Neuron (in vitro differentiated cells): ENCODE measurements around the gene DEPDC7.
"Not testable (repeated sequence)": the region's sequence is repeated elsewhere in the genome, so short reads cannot be mapped to it uniquely, and the experiment has no call there.

Experiments used
- H2AFZ ChIP-seq: one replicate; pipeline ENCODE4 v1.6.1; 2013; ENCODE audit warnings: low read depth, mild to moderate bottlenecking, inconsistent platforms, low read length, moderate library complexity
- H3K27me3 ChIP-seq: one replicate; pipeline ENCODE4 v1.6.1; 2013; ENCODE audit warnings: low read length; ENCODE audit not compliant: insufficient read depth
- H3K36me3 ChIP-seq: one replicate; pipeline ENCODE4 v1.6.1; 2013; ENCODE audit warnings: low read length; ENCODE audit not compliant: insufficient read depth
- H3K4me1 ChIP-seq: one replicate; pipeline ENCODE4 v1.6.1; 2013; ENCODE audit warnings: low read length; ENCODE audit not compliant: insufficient read depth
- H3K4me3 ChIP-seq: 2 replicates; pipeline ENCODE4 v1.5.1; 2013; ENCODE audit warnings: mild to moderate bottlenecking, low read length, moderate library complexity
- H3K9me3 ChIP-seq: one replicate; pipeline ENCODE4 v1.6.1; 2013; ENCODE audit warnings: low read length

DEPDC7 gene

DNA sequence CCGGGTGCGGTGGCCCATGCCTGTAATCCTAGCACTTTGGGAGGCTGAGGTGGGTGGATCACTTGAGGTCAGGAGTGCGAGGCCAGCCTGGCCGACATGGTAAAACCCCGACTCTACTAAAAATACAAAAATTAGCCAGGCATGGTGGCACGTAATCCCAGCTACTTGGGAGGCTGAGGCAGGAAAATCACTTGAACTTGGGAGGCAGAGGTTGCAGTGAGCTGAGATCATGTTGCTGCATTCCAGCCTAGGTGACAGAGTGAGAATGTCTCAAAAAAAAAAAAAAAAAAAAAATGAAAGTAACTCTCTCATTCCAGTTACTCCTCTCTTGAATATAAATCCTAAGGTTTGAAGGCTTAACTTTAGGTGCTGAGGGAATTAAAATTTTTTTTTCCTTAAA lies 13.5 kb downstream of the DEPDC7 start:
- not testable (repeated sequence) for H3K4me3 ChIP-seq, H3K36me3 ChIP-seq, H3K27me3 ChIP-seq, H3K4me1 ChIP-seq, H3K9me3 ChIP-seq, H2AFZ ChIP-seq

DNA sequence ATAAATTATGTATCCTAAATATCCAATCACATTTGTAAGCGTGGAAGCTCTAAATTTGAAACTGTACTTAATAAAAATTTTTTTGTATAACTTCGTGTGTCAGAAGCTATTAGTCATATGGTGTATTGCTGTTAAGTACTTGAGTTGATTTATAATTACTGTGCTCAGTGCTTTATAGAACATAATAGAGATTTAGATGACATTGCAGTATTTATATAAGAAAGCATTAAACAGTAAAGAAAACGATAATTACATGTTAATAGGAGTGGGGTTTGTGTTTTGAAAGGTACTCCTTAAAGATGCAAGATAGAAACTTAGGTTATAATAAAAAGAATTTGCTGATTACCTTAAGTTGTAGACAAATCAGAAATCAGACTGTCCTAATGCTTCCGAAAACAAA lies 17.8 kb downstream of the DEPDC7 start:
- Histone ChIP-seq H3K9me3 (no peaks in the 10 kb centered on the region), H3K36me3 (no peaks in the 10 kb centered on the region), H3K4me1 (no peaks in the 10 kb centered on the region), H3K27me3 (no peaks in the 10 kb centered on the region), H3K4me3 (no peak overlapping the region), H2AFZ (no peak overlapping the region)

- no peaks in the 10 kb centered on the region for H3K27me3 ChIP-seq
- H2AFZ ChIP-seq = no peak overlapping the region
- H3K36me3 ChIP-seq = no peaks in the 10 kb centered on the region
- H3K9me3 ChIP-seq = no peaks in the 10 kb centered on the region
- no peaks in the 10 kb centered on the region for H3K4me1 ChIP-seq
- H3K4me3 ChIP-seq = no peak overlapping the region
Observed at GRCh38 chr11:33035011-33035410, 19.3 kb downstream of the DEPDC7 start.

DNA sequence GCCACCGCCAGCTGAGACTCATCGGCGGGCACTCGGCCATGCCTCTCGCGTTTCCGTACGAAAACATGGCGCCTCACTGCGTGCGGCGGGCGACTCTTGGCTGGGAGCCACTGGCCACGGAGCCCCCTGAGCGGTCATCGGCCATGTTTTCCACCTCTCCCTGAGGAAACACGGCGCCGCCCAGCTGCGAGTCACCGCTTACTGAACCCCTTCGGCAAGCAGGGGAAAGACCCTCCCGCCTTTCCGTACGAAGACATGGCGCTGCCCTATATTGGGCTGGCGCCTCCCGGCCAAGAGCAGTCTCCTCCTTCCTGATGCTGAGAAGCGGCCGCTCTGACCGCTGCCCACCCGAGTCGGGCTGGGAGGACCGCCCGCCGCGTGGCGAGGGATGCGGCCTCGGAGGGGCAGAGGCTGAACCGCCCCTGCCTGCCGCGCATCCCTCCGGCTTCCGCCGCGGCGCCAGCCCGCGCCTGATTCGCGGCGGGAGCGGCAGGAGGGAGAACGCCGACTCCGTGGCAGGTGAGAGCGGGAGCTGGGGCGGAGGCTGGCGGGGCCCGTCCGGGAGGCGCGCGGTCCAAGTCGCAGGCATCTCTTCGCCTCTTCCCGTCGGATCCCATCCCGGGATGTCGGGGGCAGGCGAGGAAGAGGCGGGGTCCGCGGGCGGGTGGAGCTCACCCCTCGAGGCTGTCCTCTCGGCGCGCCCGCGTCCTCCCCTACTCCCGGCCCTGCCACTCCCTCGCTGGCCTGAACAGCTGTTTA lies 23.8 kb downstream of the DEPDC7 start, which contains the start of gene TCP11L1:
TCP11L1 (plus strand) TSS at position 299 of the 759 bp plus-strand sequence. CDS start 4,202 bp downstream, outside the sequence.
- peaks cover 10% of the 10 kb centered on the region for H3K4me1 ChIP-seq
- H3K27me3 ChIP-seq = no peaks in the 10 kb centered on the region
- peak within 1 kb of the TSS; percentile 93 for H2AFZ ChIP-seq
- no peaks in the 10 kb centered on the region for H3K9me3 ChIP-seq
- H3K36me3 ChIP-seq = peaks cover 11% of the 10 kb centered on the region
- H3K4me3 ChIP-seq = peak within 1 kb of the TSS; percentile 88

DNA sequence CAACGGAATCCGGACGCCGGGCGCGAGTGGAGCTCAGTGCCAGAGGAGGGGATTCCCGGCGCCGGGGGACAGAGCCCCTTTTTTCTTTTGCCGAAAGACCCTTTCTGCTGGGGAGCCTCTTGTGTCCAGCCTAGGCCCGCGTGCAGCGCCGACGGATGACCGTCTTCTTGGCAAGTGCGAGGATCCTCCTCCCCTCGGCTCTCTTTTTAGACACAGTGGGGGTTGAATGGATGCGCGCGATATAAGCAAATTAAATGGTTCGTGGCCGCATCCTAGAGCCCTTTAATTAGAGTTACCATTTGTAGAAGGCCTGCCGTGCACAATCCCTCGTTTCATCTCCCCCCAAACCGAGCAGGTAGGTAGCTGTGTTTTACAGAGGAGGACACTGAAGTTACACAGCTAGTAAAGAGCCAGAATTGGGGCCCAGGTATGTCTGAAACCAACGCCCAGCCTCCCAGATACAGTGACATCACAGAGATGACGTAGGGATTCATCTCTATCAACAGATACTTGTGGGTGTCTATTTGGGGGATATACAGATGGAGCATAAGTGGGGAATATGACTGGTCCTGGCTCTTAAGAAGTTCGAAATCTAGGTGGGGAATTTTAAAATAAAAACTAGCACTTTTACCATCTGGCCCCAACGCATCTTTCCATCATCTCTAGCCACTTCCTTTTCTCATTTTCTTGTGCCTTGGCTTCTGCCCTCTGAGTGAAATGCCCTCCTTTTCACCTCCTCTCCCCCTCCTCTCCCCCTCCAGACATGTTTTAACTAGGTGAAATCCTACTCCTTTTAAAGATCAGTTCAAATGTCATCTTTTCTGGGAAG lies 24.6 kb downstream of the DEPDC7 start:
- H2AFZ ChIP-seq = peak overlapping the region; percentile 93

DNA sequence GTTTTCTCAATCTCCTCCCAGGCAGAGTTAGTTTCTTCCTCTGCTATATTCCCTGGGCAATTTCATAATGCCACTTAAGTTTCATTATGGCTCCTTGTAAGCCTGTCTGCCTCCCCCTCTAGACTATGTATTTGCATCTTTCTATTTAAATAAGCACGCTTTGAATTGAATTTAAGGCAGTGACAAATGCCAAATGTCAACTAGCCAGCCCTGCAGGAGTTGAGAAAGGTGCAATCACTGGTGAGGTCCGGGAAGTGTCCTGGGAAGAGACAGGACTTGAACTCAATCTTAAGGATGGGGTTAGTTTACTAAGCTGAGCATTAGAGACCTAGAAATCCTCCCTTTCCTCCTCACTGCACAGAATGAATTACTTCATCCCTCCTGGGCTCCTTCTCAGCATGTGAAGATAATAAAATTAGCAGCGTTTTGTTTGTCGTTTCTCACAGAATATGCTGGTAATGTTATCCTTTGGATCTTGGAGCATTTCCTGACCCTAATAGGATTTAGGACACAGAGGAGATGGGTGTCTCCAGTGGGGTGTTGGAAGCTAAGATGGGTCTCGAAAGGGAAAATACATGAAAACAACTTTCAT lies 25.3 kb downstream of the DEPDC7 start:
- peaks cover 9% of the 10 kb centered on the region for H3K9me3 ChIP-seq
- H2AFZ ChIP-seq = no peak overlapping the region
- no peaks in the 10 kb centered on the region for H3K27me3 ChIP-seq
- H3K4me3 ChIP-seq = peak overlapping the region; percentile 88
- peaks cover 10% of the 10 kb centered on the region for H3K4me1 ChIP-seq
- H3K36me3 ChIP-seq = peaks cover 25% of the 10 kb centered on the region

More for the DNA sequence above, 24.6 kb downstream of the DEPDC7 start:
- peaks cover 10% of the 10 kb centered on the region for H3K4me1 ChIP-seq
- H3K4me3 ChIP-seq = peak overlapping the region; percentile 88
- H3K9me3 ChIP-seq = peaks cover 2% of the 10 kb centered on the region
- H3K27me3 ChIP-seq = no peaks in the 10 kb centered on the region
- peaks cover 19% of the 10 kb centered on the region for H3K36me3 ChIP-seq

GRCh38 chr11:33043221-33043830 lies 27.6 kb downstream of the DEPDC7 start:
- Histone ChIP-seq H3K4me3 (no peak overlapping the region), H3K4me1 (peaks cover 10% of the 10 kb centered on the region), H3K36me3 (peaks cover 37% of the 10 kb centered on the region), H3K9me3 (peaks cover 10% of the 10 kb centered on the region), H2AFZ (no peak overlapping the region), H3K27me3 (no peaks in the 10 kb centered on the region)

DNA sequence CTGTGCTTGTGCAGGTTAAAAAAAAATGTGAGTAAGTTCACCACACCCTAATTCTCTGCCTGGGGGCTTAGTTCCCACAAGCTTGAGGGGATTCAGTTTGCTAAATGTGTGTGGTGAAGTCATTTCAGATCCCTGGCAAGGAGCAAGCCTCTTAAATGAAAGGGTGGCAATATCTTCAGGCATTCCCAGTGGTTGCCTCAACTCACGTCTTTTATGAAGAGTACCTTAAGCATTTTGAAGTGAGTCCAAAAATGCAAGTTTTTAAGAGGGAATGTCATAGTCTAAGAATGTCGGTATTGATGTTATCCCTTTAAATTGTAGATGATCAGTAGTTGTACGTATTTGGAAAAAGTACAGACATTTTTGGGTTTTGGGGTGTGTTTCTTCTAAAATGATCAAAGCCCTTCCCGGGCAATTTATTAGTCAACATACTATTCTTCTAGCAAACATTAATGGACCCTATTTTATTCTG lies 28.6 kb downstream of the DEPDC7 start:
- peaks cover 10% of the 10 kb centered on the region for H3K4me1 ChIP-seq
- H3K9me3 ChIP-seq = peaks cover 10% of the 10 kb centered on the region
- H3K4me3 ChIP-seq = no peak overlapping the region
- no peak overlapping the region for H2AFZ ChIP-seq
- H3K36me3 ChIP-seq = peaks cover 41% of the 10 kb centered on the region
- H3K27me3 ChIP-seq = no peaks in the 10 kb centered on the region

GRCh38 chr11:33045551-33046255 lies 30.0 kb downstream of the DEPDC7 start:
- Histone ChIP-seq H3K27me3 (no peaks in the 10 kb centered on the region), H3K36me3 (peaks cover 41% of the 10 kb centered on the region), H3K4me1 (peaks cover 4% of the 10 kb centered on the region), H3K9me3 (peaks cover 10% of the 10 kb centered on the region), H3K4me3 (no peak overlapping the region), H2AFZ (no peak overlapping the region)

DNA sequence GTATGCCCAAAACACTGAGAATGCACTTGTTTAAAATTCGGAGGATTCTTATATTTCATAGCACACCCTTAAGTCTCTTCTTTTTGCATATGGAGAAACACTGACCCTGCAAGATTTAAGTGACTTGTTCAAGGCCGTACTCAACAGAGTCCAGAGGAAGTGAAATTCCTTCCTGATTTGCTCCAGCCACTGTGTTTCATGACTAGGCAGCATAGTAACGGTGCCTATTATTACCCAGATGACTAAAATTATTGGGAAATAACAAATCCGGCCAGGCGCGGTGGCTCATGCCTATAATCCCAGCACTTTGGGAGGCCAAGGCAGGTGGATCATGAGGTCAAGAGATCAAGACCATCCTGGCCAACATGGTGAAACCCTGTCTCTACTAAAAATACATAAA lies 33.0 kb downstream of the DEPDC7 start:
- H3K4me1 ChIP-seq, H3K4me3 ChIP-seq, H2AFZ ChIP-seq, H3K27me3 ChIP-seq: not testable (repeated sequence)
- Histone ChIP-seq H3K36me3 (peaks cover 37% of the 10 kb centered on the region), H3K9me3 (peaks cover 10% of the 10 kb centered on the region)

DNA sequence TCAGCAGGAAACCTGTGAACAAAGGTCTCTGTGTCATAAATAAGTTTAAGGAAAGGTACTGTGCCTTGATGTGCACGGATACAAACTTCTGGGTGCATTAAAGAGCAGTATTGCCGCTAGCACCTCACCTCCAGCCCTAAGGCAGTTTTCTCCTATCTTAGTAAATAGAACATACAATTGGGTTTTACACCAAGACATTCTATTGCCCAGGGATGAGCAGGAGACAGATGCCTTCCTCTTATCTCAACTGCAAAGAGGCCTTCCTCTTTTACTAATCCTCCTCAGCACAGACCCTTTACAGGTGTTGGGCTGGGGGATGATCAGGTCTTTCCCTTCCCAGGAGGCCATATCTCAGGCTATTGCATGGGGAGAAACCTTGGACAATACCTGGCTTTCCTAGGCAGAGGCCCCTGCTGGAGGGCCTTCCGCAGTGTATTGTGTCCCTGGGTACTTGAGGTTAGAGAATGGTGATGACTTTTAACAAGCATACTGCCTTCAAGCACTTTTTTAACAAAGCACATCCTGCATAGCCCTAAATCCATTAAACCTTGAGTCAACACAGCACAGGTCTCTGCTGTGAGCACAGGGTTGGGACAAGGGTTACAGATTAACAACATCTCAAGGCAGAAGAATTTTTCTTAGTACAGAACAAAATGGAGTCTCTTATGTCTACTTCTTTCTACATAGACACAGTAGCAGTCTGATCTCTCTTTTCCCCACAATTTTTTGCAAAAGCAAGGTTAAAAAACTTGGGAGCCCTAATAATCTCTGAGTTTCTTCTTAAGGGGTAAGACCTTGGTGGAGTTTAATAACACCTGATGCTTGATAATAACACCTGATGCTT lies 34.1 kb downstream of the DEPDC7 start:
- peaks cover 31% of the 10 kb centered on the region for H3K36me3 ChIP-seq
- H3K9me3 ChIP-seq = peaks cover 10% of the 10 kb centered on the region
- H3K27me3 ChIP-seq, H3K4me3 ChIP-seq, H2AFZ ChIP-seq, H3K4me1 ChIP-seq: not testable (repeated sequence)

GRCh38 chr11:33052231-33052630 lies 36.6 kb downstream of the DEPDC7 start:
- Histone ChIP-seq H3K4me3 (no peak overlapping the region), H3K36me3 (peaks cover 20% of the 10 kb centered on the region), H2AFZ (no peak overlapping the region), H3K27me3 (no peaks in the 10 kb centered on the region), H3K9me3 (no peaks in the 10 kb centered on the region), H3K4me1 (no peaks in the 10 kb centered on the region)
